Cardiac fibroblast (primary cell): ENCODE data around the gene MAP3K6.

Experiments used
- DNase-seq, 2 donors: peaks; one replicate each; pipeline versions ENCODE4 v3.0.0 to v3.0.0-alpha.2; 2010; ENCODE audit warnings: low read depth in 2 of 2
- H3K4me3 ChIP-seq, 2 donors: replicated peaks in 1 of 2; 1 replicate in 1 of 2; 2 replicates in 1 of 2; pipeline ENCODE4 v1.5.1; 2011; ENCODE audit warnings: low read depth in 2 of 2, low read length in 2 of 2, mild to moderate bottlenecking in 2 of 2, moderate library complexity in 1 of 2
- CTCF ChIP-seq: IDR thresholded peaks from one replicate; pipeline ENCODE4 v1.5.1; 2011; ENCODE audit warnings: low read depth, mild to moderate bottlenecking, low read length, inconsistent platforms

The MAP3K6 gene

GRCh38 chr1:27372022-27372807 lies 5.5 kb upstream of the MAP3K6 start:
- DNase-seq = peak in 1 of 2 donors; percentile 28
- no peak overlapping the region for H3K4me3 ChIP-seq
- no peak for TF ChIP-seq CTCF

GRCh38 chr1:27368869-27369582 lies 2.3 kb upstream of the MAP3K6 start:
- DNase-seq = peak; percentile 47 to 57
- H3K4me3 ChIP-seq = no peak overlapping the region

GRCh38 chr1:27367160-27367650 lies 444 bp upstream of the MAP3K6 start:
- no peak for DNase-seq
- TF ChIP-seq CTCF = no peak
- H3K4me3 ChIP-seq = peak overlapping the region; percentile 73 to 78

More at GRCh38 chr1:27368869-27369582, 2.3 kb upstream of the MAP3K6 start:
- TF ChIP-seq CTCF = peak; percentile 29

GRCh38 chr1:27366113-27366410 lies 699 bp downstream of the MAP3K6 start:
- no peak for TF ChIP-seq CTCF
- peak; percentile 77 to 78 for DNase-seq
- H3K4me3 ChIP-seq = peak overlapping the region; percentile 78 to 87

GRCh38 chr1:27365372-27366112 lies 1.2 kb downstream of the MAP3K6 start:
- peak; percentile 92 to 94 for DNase-seq
- TF ChIP-seq CTCF = no peak
- H3K4me3 ChIP-seq = peak overlapping the region; percentile 78 to 87

GRCh38 chr1:27364696-27365371 lies 1.9 kb downstream of the MAP3K6 start:
- no peak for TF ChIP-seq CTCF
- H3K4me3 ChIP-seq = peak overlapping the region; percentile 4 to 78
- no peak for DNase-seq
